Thoracic aorta (tissue), 2 donors: ENCODE results near the gene C3orf22. TPM values are rescaled to one million over a fixed set of nuclear protein-coding genes. Genes with fewer than 3 reads are reported as not detected.

Source experiments
- ATAC-seq: fragments of 150-250 bp; one replicate; pipeline ENCODE4 v1.8.0; 2017; ENCODE audit warnings: low read depth; ENCODE audit not compliant: insufficient number of reproducible peaks, low FRiP score
- DNase-seq: peaks from one replicate; pipeline ENCODE4 v3.0.0-alpha.2; 2020; ENCODE audit warnings: low spot score
- H3K27ac ChIP-seq, 2 donors: fragments of 200-600 bp; sonication (generic); 1 replicate in 1 of 2; 2 replicates in 1 of 2; pipeline ENCODE4 v1.5.1; 2016; ENCODE audit warnings: mild to moderate bottlenecking in 2 of 2, moderate library complexity in 2 of 2
- H3K27me3 ChIP-seq: fragments of 200-600 bp; sonication (generic); replicated peaks from 2 replicates; pipeline ENCODE4 v1.6.0; 2016; ENCODE audit warnings: mild to moderate bottlenecking; ENCODE audit not compliant: insufficient read depth
- H3K36me3 ChIP-seq: fragments of 200-600 bp; sonication (generic); one replicate; pipeline ENCODE4 v1.5.1; 2016
- H3K4me1 ChIP-seq, 2 donors: fragments of 200-600 bp; sonication (generic); 1 replicate in 1 of 2; 2 replicates in 1 of 2; pipeline versions ENCODE4 v1.5.1 to v1.6.0; 2016; ENCODE audit warnings: low read depth in 2 of 2, mild to moderate bottlenecking in 1 of 2; ENCODE audit not compliant: control insufficient read depth in 1 of 2
- H3K4me3 ChIP-seq: fragments of 200-600 bp; sonication (generic); 2 replicates; pipeline ENCODE4 v1.5.1; 2016; ENCODE audit warnings: mild to moderate bottlenecking
- H3K9me3 ChIP-seq: fragments of 200-600 bp; sonication (generic); 2 replicates; pipeline ENCODE4 v1.5.1; 2016
- CTCF ChIP-seq: fragments of 200-600 bp; sonication (generic); IDR thresholded peaks from one replicate; pipeline ENCODE4 v1.5.1; 2019; ENCODE audit warnings: antibody characterized with exemption
- total RNA-seq, 2 donors: library from RNA; depleted of rRNA; stranded (reverse); fragments of >200 nt; gene quantifications; one replicate each; pipeline versions ENCODE4 v1.1.0 to v1.2.3, GENCODE V29; 2016

Gene C3orf22
- total RNA-seq, 2 donors from 2014 or later = not detected

- no peak for TF ChIP-seq CTCF
These were observed 17.6 kb downstream of the C3orf22 start for GRCh38 chr3:126540951-126541627.

DNA sequence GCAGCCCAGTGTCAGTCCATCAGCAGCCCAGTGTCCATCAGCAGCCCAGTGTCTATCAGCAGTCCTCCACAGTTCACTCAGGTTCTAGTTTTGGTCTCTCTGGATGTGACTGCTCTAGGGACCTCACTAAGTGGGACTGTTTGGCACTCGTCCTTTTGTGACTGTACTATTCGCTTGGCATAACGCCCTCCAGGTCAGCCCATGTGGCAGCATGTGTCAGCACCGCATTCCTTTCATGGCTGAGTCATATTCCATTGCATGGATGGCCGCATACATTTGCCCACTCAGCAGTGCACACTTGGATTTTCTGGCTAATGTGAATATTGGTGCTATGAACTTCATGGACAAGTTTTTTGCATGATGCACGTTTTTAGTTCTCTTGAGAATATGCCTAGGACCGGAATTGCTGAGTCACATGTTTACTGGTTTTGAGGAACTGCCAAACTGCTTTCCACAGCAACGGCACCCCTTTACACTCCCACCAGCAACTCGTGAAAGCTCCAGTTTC is 18.3 kb downstream of the C3orf22 start:
- Histone ChIP-seq H3K27ac (no peak overlapping the region), H3K4me3 (no peak overlapping the region), H3K27me3 (no peaks in the 10 kb centered on the region), H3K4me1 (peaks cover 3 to 17% of the 10 kb centered on the region in 2 donors), H3K36me3 (no peaks in the 10 kb centered on the region), H3K9me3 (no peaks in the 10 kb centered on the region)
- no peak for TF ChIP-seq CTCF
- DNase-seq (peak; percentile 29), ATAC-seq (peak; percentile 56)

More at GRCh38 chr3:126540951-126541627, 17.6 kb downstream of the C3orf22 start:
- Histone ChIP-seq H3K4me1 (peaks cover 3 to 17% of the 10 kb centered on the region in 2 donors), H3K27ac (no peak overlapping the region), H3K27me3 (no peaks in the 10 kb centered on the region), H3K4me3 (no peak overlapping the region), H3K9me3 (no peaks in the 10 kb centered on the region), H3K36me3 (no peaks in the 10 kb centered on the region)
- DNase-seq (no peak), ATAC-seq (no peak)

DNA sequence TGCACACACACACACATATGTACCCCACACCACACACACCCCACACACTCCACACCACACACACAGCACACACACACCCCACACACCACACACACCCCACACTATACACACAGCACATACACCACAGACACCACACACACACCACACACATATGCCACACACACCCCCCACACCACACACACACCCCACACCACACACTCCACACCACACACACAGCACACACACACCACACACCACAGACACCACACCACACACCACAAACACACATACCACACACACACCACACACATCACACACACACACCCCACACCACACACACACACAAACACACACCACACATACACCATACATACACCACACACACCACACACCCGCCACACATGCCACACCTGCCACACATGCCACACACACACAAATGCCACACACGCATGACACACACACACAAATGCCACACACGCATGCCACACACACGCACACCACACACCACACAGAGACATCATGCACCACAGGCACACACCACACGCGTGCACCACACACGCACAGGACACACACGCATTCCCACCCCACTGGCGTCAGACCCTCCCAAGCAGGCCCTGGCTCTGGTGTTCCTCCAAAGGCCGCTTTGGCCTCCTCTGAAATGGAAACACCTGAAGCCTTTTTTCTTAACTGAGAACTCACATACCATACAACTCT is 19.0 kb downstream of the C3orf22 start:
- Histone ChIP-seq H3K27me3 (no peaks in the 10 kb centered on the region), H3K36me3 (no peaks in the 10 kb centered on the region), H3K4me3 (no peak overlapping the region), H3K27ac (no peak overlapping the region), H3K4me1 (peaks cover 3 to 17% of the 10 kb centered on the region in 2 donors), H3K9me3 (no peaks in the 10 kb centered on the region)
- DNase-seq (no peak), ATAC-seq (no peak)
- TF ChIP-seq CTCF = no peak

- ATAC-seq (no peak), DNase-seq (no peak)
- TF ChIP-seq CTCF = no peak
- no peak overlapping the region for H3K4me3 ChIP-seq
- H3K9me3 ChIP-seq = no peaks in the 10 kb centered on the region
- H3K27me3 ChIP-seq = no peaks in the 10 kb centered on the region
- no peak overlapping the region for H3K27ac ChIP-seq
- H3K36me3 ChIP-seq = no peaks in the 10 kb centered on the region
- peaks cover 3 to 17% of the 10 kb centered on the region in 2 donors for H3K4me1 ChIP-seq
These were observed 19.8 kb downstream of the C3orf22 start for GRCh38 chr3:126538966-126539365.

GRCh38 chr3:126538316-126538715 is 20.4 kb downstream of the C3orf22 start:
- Histone ChIP-seq H3K36me3 (no peaks in the 10 kb centered on the region), H3K9me3 (no peaks in the 10 kb centered on the region), H3K4me1 (peaks cover 3 to 17% of the 10 kb centered on the region in 2 donors), H3K27ac (no peak overlapping the region), H3K27me3 (no peaks in the 10 kb centered on the region), H3K4me3 (no peak overlapping the region)
- no peak for TF ChIP-seq CTCF
- DNase-seq (no peak), ATAC-seq (no peak)
